GM23248 (cell line): Measurements from ENCODE around the gene NCF4. TPM values are rescaled to one million over a fixed set of nuclear protein-coding genes. Genes with fewer than 3 reads are reported as not detected.

ENCODE experiments used
- DNase-seq: peaks from one replicate; pipeline ENCODE4 v3.0.0-alpha.2; 2015
- H2AFZ ChIP-seq: fragments of 200-600 bp; sonication (generic); 2 replicates; pipeline ENCODE4 v1.6.1; 2016; ENCODE audit warnings: antibody characterized with exemption
- H3F3A ChIP-seq: fragments of 200-600 bp; sonication (generic); 2 replicates; pipeline ENCODE4 v1.6.1; 2016; ENCODE audit warnings: mild to moderate bottlenecking, antibody characterized with exemption, mixed run types; ENCODE audit not compliant: insufficient read depth
- H3K27ac ChIP-seq: fragments of 200-600 bp; sonication (generic); 2 replicates; pipeline ENCODE4 v1.5.1; 2016; ENCODE audit warnings: mild to moderate bottlenecking
- H3K27me3 ChIP-seq: fragments of 200-600 bp; sonication (generic); replicated peaks from 2 replicates; pipeline ENCODE4 v1.6.1; 2016; ENCODE audit warnings: mild to moderate bottlenecking; ENCODE audit not compliant: insufficient read depth
- H3K36me3 ChIP-seq: fragments of 200-600 bp; sonication (generic); 2 replicates; pipeline ENCODE4 v1.6.1; 2016; ENCODE audit warnings: low read depth, mild to moderate bottlenecking
- H3K4me1 ChIP-seq: fragments of 200-600 bp; sonication (generic); 2 replicates; pipeline ENCODE4 v1.6.1; 2016; ENCODE audit warnings: mild to moderate bottlenecking; ENCODE audit not compliant: insufficient read depth
- H3K4me2 ChIP-seq: fragments of 200-600 bp; sonication (generic); one replicate; pipeline ENCODE4 v1.6.1; 2016; ENCODE audit warnings: mild to moderate bottlenecking; ENCODE audit not compliant: unreplicated experiment
- H3K4me3 ChIP-seq: fragments of 200-600 bp; sonication (generic); 2 replicates; pipeline ENCODE4 v1.5.1; 2016; ENCODE audit warnings: mild to moderate bottlenecking
- H3K79me2 ChIP-seq: fragments of 200-600 bp; sonication (generic); 2 replicates; pipeline ENCODE4 v1.6.1; 2016; ENCODE audit warnings: mild to moderate bottlenecking; ENCODE audit not compliant: insufficient read depth
- H3K9ac ChIP-seq: fragments of 200-600 bp; sonication (generic); 2 replicates; pipeline ENCODE4 v1.6.1; 2016; ENCODE audit warnings: mild to moderate bottlenecking
- H3K9me2 ChIP-seq: fragments of 200-600 bp; sonication (generic); 2 replicates; pipeline ENCODE4 v1.6.1; 2016; ENCODE audit warnings: mixed run types, mild to moderate bottlenecking, moderate library complexity; ENCODE audit not compliant: insufficient read depth
- H3K9me3 ChIP-seq: fragments of 200-600 bp; sonication (generic); one replicate; pipeline ENCODE4 v1.6.1; 2017; ENCODE audit warnings: low read depth
- H4K20me1 ChIP-seq: fragments of 200-600 bp; sonication (generic); 2 replicates; pipeline ENCODE4 v1.6.0; 2016; ENCODE audit not compliant: insufficient read depth
- EZH2 ChIP-seq: fragments of 200-600 bp; sonication (generic); IDR thresholded peaks from 2 replicates; pipeline ENCODE4 v1.6.1; 2018; ENCODE audit warnings: antibody characterized with exemption, mild to moderate bottlenecking; ENCODE audit not compliant: insufficient read depth, poor library complexity, severe bottlenecking
- EZH2phosphoT487 ChIP-seq: fragments of 200-600 bp; sonication (generic); IDR thresholded peaks from 2 replicates; pipeline ENCODE4 v1.6.1; 2018; ENCODE audit warnings: antibody characterized with exemption, moderate library complexity, mild to moderate bottlenecking, low read depth; ENCODE audit not compliant: insufficient read depth
- WGBS, 2 experiments: methylation state at CpG; one replicate each; pipeline ENCODE4 v1.1.6; 2015 to 2017; ENCODE audit warnings: low lambda C conversion rate in 2 of 2, low coverage in 1 of 2; ENCODE audit errors: missing lambda C conversion rate in 2 of 2; 5-methylcytosine and 5-hydroxymethylcytosine counted together
- in situ Hi-C: fragments of 300-500 bp; cut with MboI; formaldehyde crosslinking; loops from 2 replicates; pipeline ENCODE4 v1.15.0; 2020
- polyA plus RNA-seq: library from polyadenylated mRNA; unstranded; fragments of >200 nt; fragmentation: Nextera tagmentation; extraction: Ambion mirVana; gene quantifications from 2 replicates; pipeline ENCODE4 v1.2.1, GENCODE V29; 2016
- total RNA-seq: library from RNA; depleted of rRNA; stranded (reverse); fragments of >200 nt; shearing (Covaris generic); gene quantifications from 2 replicates; pipeline ENCODE4 v1.2.3, GENCODE V29; 2014

Gene NCF4
- total and polyA plus RNA-seq, 2 experiments from 2014 or later = not detected

DNA sequence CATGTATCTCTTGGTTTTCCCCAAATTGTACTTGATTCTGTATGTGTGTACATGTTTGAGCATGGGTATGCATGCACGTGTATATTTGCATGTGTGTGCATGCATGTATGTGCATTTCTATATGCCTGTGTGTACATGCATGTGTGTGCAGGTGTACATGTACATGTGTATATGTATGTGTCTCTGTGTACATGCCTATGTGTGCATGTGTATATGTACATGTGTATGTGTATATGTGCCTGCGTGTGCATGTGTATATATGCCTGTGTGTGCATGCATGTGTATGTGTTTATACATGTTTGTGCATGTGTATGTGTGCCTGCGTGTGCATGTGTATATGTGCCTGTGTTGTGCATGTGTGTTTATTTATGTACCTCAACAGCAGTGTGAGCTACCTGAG, 5.3 kb upstream of the NCF4 start:
- Histone ChIP-seq H2AFZ (no peak overlapping the region), H3K27me3 (peaks cover 31% of the 10 kb centered on the region), H4K20me1 (no peaks in the 10 kb centered on the region), H3K4me2 (no peak overlapping the region), H3K36me3 (no peaks in the 10 kb centered on the region), H3K79me2 (no peaks in the 10 kb centered on the region), H3K9me3 (no peaks in the 10 kb centered on the region), H3K27ac (no peak overlapping the region), H3K4me3 (no peak overlapping the region), H3K9ac (no peak overlapping the region), H3K4me1 (0 out of 2 replicates have a peak, but pooled peaks cover 4% of the 10 kb centered on the region), H3F3A (no peaks in the 10 kb centered on the region), H3K9me2 (no peaks in the 10 kb centered on the region)
- 77 to 80% methylated on average over 3 of the region's 3 CpGs for WGBS, 2 experiments
- no peak for DNase-seq
- in situ Hi-C loops = no loop called here
- no peak for TF ChIP-seq EZH2
- no peak for TF ChIP-seq EZH2phosphoT487

- no peaks in the 10 kb centered on the region for H3K36me3 ChIP-seq
- peak overlapping the region; percentile 39 for H2AFZ ChIP-seq
- peaks cover 24% of the 10 kb centered on the region for H3K27me3 ChIP-seq
- TF ChIP-seq EZH2phosphoT487 = no peak
- TF ChIP-seq EZH2 = no peak
- no peaks in the 10 kb centered on the region for H3F3A ChIP-seq
- no peak overlapping the region for H3K9ac ChIP-seq
- H3K9me2 ChIP-seq = no peaks in the 10 kb centered on the region
- WGBS, 2 experiments = 1 to 3% methylated on average over 30 of the region's 30 CpGs
- H3K4me3 ChIP-seq = no peak overlapping the region
- 0 out of 2 replicates have a peak, but pooled peaks cover 4% of the 10 kb centered on the region for H3K4me1 ChIP-seq
- DNase-seq = peak; percentile 90
- no peak overlapping the region for H3K27ac ChIP-seq
- no peaks in the 10 kb centered on the region for H3K9me3 ChIP-seq
- H4K20me1 ChIP-seq = no peaks in the 10 kb centered on the region
- in situ Hi-C loops = no loop called here
- no peaks in the 10 kb centered on the region for H3K79me2 ChIP-seq
- H3K4me2 ChIP-seq = peak overlapping the region; percentile 55
Measured at GRCh38 chr22:36856121-36856791, 4.5 kb upstream of the NCF4 start.

- Histone ChIP-seq H3K79me2 (no peaks in the 10 kb centered on the region), H4K20me1 (no peaks in the 10 kb centered on the region), H3K27ac (no peak overlapping the region), H3K9me3 (no peaks in the 10 kb centered on the region), H3K4me2 (peak overlapping the region; percentile 55), H3K27me3 (peaks cover 20% of the 10 kb centered on the region), H3K9me2 (no peaks in the 10 kb centered on the region), H3K4me3 (no peak overlapping the region), H2AFZ (no peak overlapping the region), H3K36me3 (no peaks in the 10 kb centered on the region), H3K9ac (no peak overlapping the region), H3K4me1 (0 out of 2 replicates have a peak, but pooled peaks cover 4% of the 10 kb centered on the region), H3F3A (no peaks in the 10 kb centered on the region)
- TF ChIP-seq EZH2phosphoT487 (no peak), EZH2 (no peak)
- DNase-seq = no peak
- in situ Hi-C loops = no loop called here
- 19 to 28% methylated on average over 8 of the region's 8 CpGs for WGBS, 2 experiments
Measured at GRCh38 chr22:36856792-36857135, 4.0 kb upstream of the NCF4 start.

GRCh38 chr22:36858156-36858555, 2.6 kb upstream of the NCF4 start:
- TF ChIP-seq EZH2phosphoT487 = no peak
- TF ChIP-seq EZH2 = no peak
- Histone ChIP-seq H3K36me3 (no peaks in the 10 kb centered on the region), H3K4me2 (no peak overlapping the region), H3K9me2 (no peaks in the 10 kb centered on the region), H3K4me3 (no peak overlapping the region), H3K9ac (no peak overlapping the region), H4K20me1 (no peaks in the 10 kb centered on the region), H3K27me3 (peaks cover 20% of the 10 kb centered on the region), H2AFZ (no peak overlapping the region), H3K4me1 (0 out of 2 replicates have a peak, but pooled peaks cover 4% of the 10 kb centered on the region), H3K9me3 (no peaks in the 10 kb centered on the region), H3F3A (no peaks in the 10 kb centered on the region), H3K79me2 (no peaks in the 10 kb centered on the region), H3K27ac (no peak overlapping the region)
- 42 to 45% methylated on average over 9 of the region's 9 CpGs for WGBS, 2 experiments
- in situ Hi-C loops = no loop called here
- DNase-seq = no peak
